Putamen (tissue), 1 donor: ENCODE data around the gene MUC12.
"Not testable (repeated sequence)": the region's sequence is repeated elsewhere in the genome, so short reads cannot be mapped to it uniquely, and the experiment has no call there.

Experiments used
- DNase-seq: peaks from one replicate; pipeline ENCODE4 v3.0.0-alpha.2; 2016; ENCODE audit warnings: low spot score

MUC12 gene

GRCh38 chr7:100957832-100958421 lies 11.4 kb upstream of the MUC12 start:
- DNase-seq, result no peak

- no peak for DNase-seq
These were observed 9.5 kb upstream of the MUC12 start for GRCh38 chr7:100959894-100960293.

- no peak for DNase-seq
These were observed 6.8 kb upstream of the MUC12 start for GRCh38 chr7:100962537-100962936.

GRCh38 chr7:100963386-100963785 lies 6.0 kb upstream of the MUC12 start:
- no peak for DNase-seq

GRCh38 chr7:100963874-100964273 lies 5.5 kb upstream of the MUC12 start:
- no peak for DNase-seq

- no peak for DNase-seq
These were observed 4.7 kb upstream of the MUC12 start for GRCh38 chr7:100964630-100965029.

- no peak for DNase-seq
These were observed 4.2 kb upstream of the MUC12 start for GRCh38 chr7:100965045-100965722.

GRCh38 chr7:100965723-100966541 lies 3.4 kb upstream of the MUC12 start:
- DNase-seq, result no peak

- DNase-seq, result no peak
These were observed 2.6 kb upstream of the MUC12 start for GRCh38 chr7:100966542-100967291.

- DNase-seq, result no peak
These were observed 2.0 kb upstream of the MUC12 start for GRCh38 chr7:100967292-100967863.

GRCh38 chr7:100968031-100968430 lies 1.3 kb upstream of the MUC12 start:
- no peak for DNase-seq

GRCh38 chr7:100968650-100969049 lies 715 bp upstream of the MUC12 start:
- DNase-seq, result no peak

GRCh38 chr7:100971111-100972001 lies 2.0 kb downstream of the MUC12 start:
- no peak for DNase-seq

- DNase-seq, result no peak
These were observed 2.6 kb downstream of the MUC12 start for GRCh38 chr7:100972002-100972347.

- no peak for DNase-seq
These were observed 4.7 kb downstream of the MUC12 start for GRCh38 chr7:100974021-100974420.

- no peak for DNase-seq
These were observed 6.0 kb downstream of the MUC12 start for GRCh38 chr7:100975371-100975821.

- no peak for DNase-seq
These were observed 8.9 kb downstream of the MUC12 start for GRCh38 chr7:100978300-100978699.

GRCh38 chr7:100983451-100984187 lies 14.3 kb downstream of the MUC12 start:
- DNase-seq, result no peak

GRCh38 chr7:100984241-100984918 lies 15.0 kb downstream of the MUC12 start:
- DNase-seq, result not testable (repeated sequence)
